ENCODE results near the gene ANAPC7. TPM values are rescaled to one million over a fixed set of nuclear protein-coding genes. Genes with fewer than 3 reads are reported as not detected.

Gene ANAPC7
- total and polyA plus RNA-seq, 9 of the 15 experiments (the other 6 are each of a cell fraction or from before 2014, with no cell fraction given): 46.7 to 158 (median 109) TPM

- Histone ChIP-seq H3K4me1 (replicated peaks in 1 of 2; ENCODE audit: control insufficient read depth in 2 of 2, insufficient read depth in 2 of 2, low read length in 2 of 2) (peaks cover 4 to 13% of the 10 kb centered on the region in 2 experiments; a peak in 4 of 5 replicates), H3K4me2 (ENCODE audit: insufficient read depth, low read length) (no peak overlapping the region), H2AFZ (ENCODE audit: low read depth, low read length) (no peak overlapping the region), H3K9me1 (ENCODE audit: control insufficient read depth, insufficient read depth, low read length) (no peaks in the 10 kb centered on the region), H3K27ac (ENCODE audit: extremely low read depth, low read depth, low read length) (no peak overlapping the region), H3K36me3 (ENCODE audit: control insufficient read depth, insufficient read depth, low read length) (peaks cover 75% of the 10 kb centered on the region), H3K27me3 (ENCODE audit: control insufficient read depth in 2 of 2, insufficient read depth in 2 of 2, low read length in 2 of 2) (no peaks in the 10 kb centered on the region), H3K79me2 (ENCODE audit: control insufficient read depth, insufficient read depth, low read length) (no peaks in the 10 kb centered on the region), H3K9ac (ENCODE audit: insufficient read depth in 1 of 2, low read depth in 2 of 2, low read length in 2 of 2) (no peak overlapping the region), H3K4me3 (no peak overlapping the region), H4K20me1 (replicated peaks; ENCODE audit: control insufficient read depth, insufficient read depth, low read length) (peaks cover 11% of the 10 kb centered on the region; the same call in 1 of the 2 replicates), H3K9me3 (replicated peaks; ENCODE audit: control insufficient read depth, insufficient read depth, low read depth, low read length) (no peaks in the 10 kb centered on the region)
- BruUV-seq (replicated peaks): no TSS peak
- in situ Hi-C loops (cut with MboI) (no loop called here), intact Hi-C loops (cut with micrococcal nuclease) (no loop called here)
- FAIRE-seq (no peak), ATAC-seq (no peak), DNase-seq (ENCODE audit: extremely low read depth in 1 of 4, low spot score in 3 of 4) (no peak)
- TF ChIP-seq SUPT5H (IDR thresholded peaks at IDR 0.05): peak; percentile 37
- TF ChIP-seq HDAC1 (IDR thresholded peaks at IDR 0.05): no peak
- TF ChIP-seq POLR2A (conservative IDR thresholded peaks at IDR 0.05): peak; percentile 37; the same call in 1 of the 2 replicates
- TF ChIP-seq ZNF696 (CRISPR knock-in tag; conservative IDR thresholded peaks at IDR 0.05): no peak
- TF ChIP-seq POLR2AphosphoS2 (IDR thresholded peaks at IDR 0.05; ENCODE audit: low read length): 0 out of 2 replicates have a peak, but pooled peaks have one; percentile 30
- TF ChIP-seq TCF7L2 (IDR thresholded peaks at IDR 0.05; ENCODE audit: low read depth, low read length): no peak
- TF ChIP-seq ZFX (CRISPR knock-in tag; IDR thresholded peaks at IDR 0.05): peak; percentile 22; the same call in 1 of the 2 replicates
- ChIA-PET POLR2A (interaction anchor here (0.7 to 3.2 kb wide), 12 partner anchors 8 to 247 kb away, joined by 3 to 18 read pairs (median 4); no protein-coding TSS in a partner anchor), CTCF (ENCODE audit: low intra/inter-chr PET ratio) (no interaction called here)
- WGBS (ENCODE audit: insufficient coverage, low coverage, missing lambda C conversion rate): 86% methylated on average over 7 of the region's 7 CpGs
These were observed 55.0 kb downstream of the ANAPC7 start for GRCh38 chr12:110348431-110349059.
